IMR-90 (cell line): ENCODE results near the gene TTC7B. TPM values are rescaled to one million over a fixed set of nuclear protein-coding genes. Genes with fewer than 3 reads are reported as not detected.

Experiments
- ATAC-seq: fragments of 200-7000 bp; cut with Tn5 transposase; 2 replicates; pipeline ENCODE4 v1.9.1; 2020; ENCODE audit warnings: low read depth, mild to moderate bottlenecking, moderate library complexity
- BruUV-seq: library from RNA; stranded (reverse); fragments of 400-500 nt; replicated peaks from 2 replicates; lab custom pipeline; 2021; lab: Mats Ljungman, UMichigan
- CTCF ChIA-PET: fragments of 300-600 bp; formaldehyde crosslinking; extraction: SDS; loops from one replicate; lab custom pipeline; 2021; ENCODE audit warnings: antibody characterized with exemption; lab: Yijun Ruan, JAX
- POLR2A ChIA-PET: fragments of 300-600 bp; sonication (Branson Sonifier 250); formaldehyde crosslinking; loops from one replicate; lab custom pipeline; 2022; ENCODE audit warnings: antibody characterized with exemption; ENCODE audit not compliant: unreplicated experiment; lab: Charles Lee
- DNase-seq: peaks from one replicate; pipeline ENCODE4 v3.0.0; 2013
- H2AFZ ChIP-seq: replicated peaks from 2 replicates; pipeline ENCODE3; 2013; ENCODE audit warnings: low read length, mild to moderate bottlenecking; ENCODE audit not compliant: poor library complexity
- H2AK5ac ChIP-seq: 2 replicates; pipeline ENCODE4 v1.6.1; 2013; ENCODE audit warnings: low read depth, low read length, inconsistent platforms
- H2AK9ac ChIP-seq: replicated peaks from 2 replicates; pipeline ENCODE3; 2013; ENCODE audit warnings: mild to moderate bottlenecking, low read depth, low read length, moderate library complexity; ENCODE audit not compliant: poor library complexity
- H2BK120ac ChIP-seq: 2 replicates; pipeline ENCODE4 v1.6.1; 2013; ENCODE audit warnings: low read depth, low read length, inconsistent platforms
- H2BK15ac ChIP-seq: 3 replicates; pipeline ENCODE4 v1.6.1; 2013; ENCODE audit warnings: low read depth, low read length, inconsistent platforms
- H2BK20ac ChIP-seq: 2 replicates; pipeline ENCODE4 v1.6.1; 2013; ENCODE audit warnings: low read depth, mild to moderate bottlenecking, inconsistent platforms, low read length, moderate library complexity
- H2BK5ac ChIP-seq: 2 replicates; pipeline ENCODE4 v1.6.1; 2013; ENCODE audit warnings: mild to moderate bottlenecking, low read depth, low read length, inconsistent platforms; ENCODE audit not compliant: poor library complexity, severe bottlenecking
- H3K14ac ChIP-seq: replicated peaks from 2 replicates; pipeline ENCODE4 v1.6.1; 2013; ENCODE audit warnings: low read depth, low read length, inconsistent platforms
- H3K18ac ChIP-seq: 2 replicates; pipeline ENCODE4 v1.6.1; 2013; ENCODE audit warnings: low read depth, low read length, control low read depth
- H3K23ac ChIP-seq: 2 replicates; pipeline ENCODE4 v1.6.1; 2013; ENCODE audit warnings: low read depth, low read length, inconsistent platforms
- H3K27ac ChIP-seq: 2 replicates; pipeline ENCODE4 v1.5.1; 2013; ENCODE audit warnings: mild to moderate bottlenecking, control low read depth, low read length; ENCODE audit not compliant: insufficient read depth
- H3K27me3 ChIP-seq: 2 replicates; pipeline ENCODE4 v1.6.1; 2013; ENCODE audit warnings: low read length; ENCODE audit not compliant: control insufficient read depth, insufficient read depth
- H3K36me3 ChIP-seq: 2 replicates; pipeline ENCODE4 v1.6.1; 2013; ENCODE audit warnings: low read length, mixed read lengths; ENCODE audit not compliant: control insufficient read depth, insufficient read depth
- H3K4ac ChIP-seq: 2 replicates; pipeline ENCODE4 v1.6.1; 2013; ENCODE audit warnings: low read depth, low read length, inconsistent platforms
- H3K4me1 ChIP-seq: 2 replicates; pipeline ENCODE4 v1.6.1; 2013; ENCODE audit warnings: low read length, mixed read lengths; ENCODE audit not compliant: control insufficient read depth, insufficient read depth
- H3K4me2 ChIP-seq: 2 replicates; pipeline ENCODE4 v1.6.1; 2013; ENCODE audit warnings: low read depth, mild to moderate bottlenecking, control low read depth, low read length, moderate library complexity
- H3K4me3 ChIP-seq: 2 replicates; pipeline ENCODE4 v1.5.1; 2013; ENCODE audit warnings: low read depth, mild to moderate bottlenecking, control low read depth, low read length, moderate library complexity; ENCODE audit not compliant: insufficient read depth
- H3K56ac ChIP-seq: 2 replicates; pipeline ENCODE4 v1.6.1; 2013; ENCODE audit warnings: low read length, inconsistent platforms; ENCODE audit not compliant: insufficient read depth; ENCODE audit errors: extremely low read depth
- H3K79me1 ChIP-seq, 2 experiments: 2 replicates each; pipeline ENCODE4 v1.6.1; 2013; ENCODE audit warnings: low read length in 2 of 2, inconsistent platforms in 1 of 2, low read depth in 1 of 2
- H3K9ac ChIP-seq: 2 replicates; pipeline ENCODE4 v1.6.1; 2013; ENCODE audit warnings: low read depth, low read length, control low read depth
- H3K9me1 ChIP-seq: 2 replicates; pipeline ENCODE4 v1.6.1; 2013; ENCODE audit warnings: low read length, inconsistent platforms; ENCODE audit not compliant: insufficient read depth
- H3K9me3 ChIP-seq: 2 replicates; pipeline ENCODE4 v1.6.1; 2013; ENCODE audit warnings: low read length; ENCODE audit not compliant: control insufficient read depth, insufficient read depth
- H4K20me1 ChIP-seq: 2 replicates; pipeline ENCODE4 v1.6.1; 2013; ENCODE audit warnings: low read length, inconsistent platforms; ENCODE audit not compliant: insufficient read depth
- H4K5ac ChIP-seq: 2 replicates; pipeline ENCODE4 v1.6.1; 2013; ENCODE audit warnings: mild to moderate bottlenecking, low read depth, low read length, control low read depth
- H4K8ac ChIP-seq, 2 experiments: 2 replicates each; pipeline ENCODE4 v1.6.1; 2013; ENCODE audit warnings: low read depth in 2 of 2, low read length in 2 of 2, control low read depth in 1 of 2, inconsistent platforms in 1 of 2
- H4K91ac ChIP-seq: 2 replicates; pipeline ENCODE4 v1.6.1; 2013; ENCODE audit warnings: low read depth, low read length, inconsistent platforms; ENCODE audit not compliant: insufficient read depth
- BHLHE40 ChIP-seq: fragments of 150-350 bp; IDR thresholded peaks from 2 replicates; pipeline ENCODE4 v1.6.1; 2016; ENCODE audit warnings: mild to moderate bottlenecking, low read depth, low read length
- CEBPB ChIP-seq: IDR thresholded peaks from 2 replicates; pipeline ENCODE4 v1.6.1; 2012; ENCODE audit warnings: low read depth, low read length, improper control_type of control experiment
- CHD1 ChIP-seq: IDR thresholded peaks from 2 replicates; pipeline ENCODE4 v1.6.1; 2012; ENCODE audit warnings: low read depth, low read length, improper control_type of control experiment
- CTCF ChIP-seq: conservative IDR thresholded peaks from 2 replicates; pipeline ENCODE4 v1.5.1; 2012; ENCODE audit warnings: mild to moderate bottlenecking, low read depth, low read length, improper control_type of control experiment
- FOS ChIP-seq: fragments of 150-350 bp; IDR thresholded peaks from 2 replicates; pipeline ENCODE4 v1.6.1; 2016; ENCODE audit warnings: low read depth, low read length
- MAFK ChIP-seq: IDR thresholded peaks from 2 replicates; pipeline ENCODE4 v1.6.1; 2012; ENCODE audit warnings: low read depth, low read length, improper control_type of control experiment
- MAZ ChIP-seq: IDR thresholded peaks from 2 replicates; pipeline ENCODE4 v1.6.1; 2012; ENCODE audit warnings: low read depth, mild to moderate bottlenecking, low read length, improper control_type of control experiment, moderate library complexity, borderline replicate concordance
- MXI1 ChIP-seq: IDR thresholded peaks from 2 replicates; pipeline ENCODE4 v1.6.1; 2012; ENCODE audit warnings: low read depth, mild to moderate bottlenecking, low read length, moderate library complexity, borderline replicate concordance
- NFE2L2 ChIP-seq: fragments of 150-350 bp; IDR thresholded peaks from 2 replicates; pipeline ENCODE4 v1.6.1; 2016; ENCODE audit warnings: low read depth, mild to moderate bottlenecking, low read length
- POLR2A ChIP-seq: IDR thresholded peaks from 2 replicates; pipeline ENCODE4 v1.6.1; 2012; ENCODE audit warnings: mild to moderate bottlenecking, low read depth, low read length
- RAD21 ChIP-seq: IDR thresholded peaks from 2 replicates; pipeline ENCODE4 v1.6.1; 2012; ENCODE audit warnings: low read length, improper control_type of control experiment
- RCOR1 ChIP-seq: IDR thresholded peaks from 2 replicates; pipeline ENCODE4 v1.6.1; 2012; ENCODE audit warnings: mild to moderate bottlenecking, low read length, improper control_type of control experiment; ENCODE audit not compliant: insufficient replicate concordance
- RFX5 ChIP-seq: IDR thresholded peaks from 2 replicates; pipeline ENCODE4 v1.8.0; 2012; ENCODE audit warnings: low read depth, mild to moderate bottlenecking, low read length, moderate library complexity
- SMC3 ChIP-seq: fragments of 150-350 bp; IDR thresholded peaks from 2 replicates; pipeline ENCODE4 v1.6.1; 2016; ENCODE audit warnings: low read depth, mild to moderate bottlenecking, antibody characterized with exemption, low read length, moderate library complexity
- WGBS, 2 experiments: methylation state at CpG; one replicate each; pipeline versions ENCODE4 v1.1.5 to v1.1.7; 2013; ENCODE audit warnings: missing lambda C conversion rate in 2 of 2; ENCODE audit not compliant: insufficient read length in 1 of 2; ENCODE audit errors: extremely low coverage in 2 of 2; 5-methylcytosine and 5-hydroxymethylcytosine counted together
- dilution Hi-C: fragments of 300-500 bp; cut with HindIII; formaldehyde crosslinking; loops from one replicate; pipeline ENCODE4 v1.14.3; 2018; ENCODE audit warnings: low sequenced_read_pairs; ENCODE audit not compliant: unreplicated experiment
- in situ Hi-C: fragments of 300-500 bp; cut with MboI; formaldehyde crosslinking; loops from 3 replicates; pipeline ENCODE4 v1.14.3; 2019; ENCODE audit warnings: low sequenced_read_pairs, inconsistent platforms, mixed read lengths
- intact Hi-C: fragments of 100-400 bp; cut with micrococcal nuclease; formaldehyde crosslinking; loops from 2 replicates; pipeline ENCODE4 v1.10.0; 2022
- polyA plus RNA-seq, 3 experiments: library from polyadenylated mRNA; depleted of rRNA; stranded (reverse); fragments of >200 nt; gene quantifications; 2 replicates each; pipeline ENCODE4 v1.2.3, GENCODE V29; 2012; ENCODE audit warnings: low replicate concordance in 1 of 3
- total RNA-seq: library from RNA; depleted of rRNA; stranded (reverse); fragments of >200 nt; gene quantifications from 2 replicates; pipeline ENCODE4 v1.2.3, GENCODE V29; 2012
- TF ChIP-seq, protein P1 (sequence below): fragments of 150-350 bp; IDR thresholded peaks from 2 replicates; pipeline ENCODE4 v1.6.1; 2016; ENCODE audit warnings: low read depth, mild to moderate bottlenecking, low read length, moderate library complexity, borderline replicate concordance

Gene TTC7B
- total and polyA plus RNA-seq, 2 of the 4 experiments (the other 2 are of a cell fraction): 18.1 to 35.3 TPM

GRCh38 chr14:90614696-90615516 lies 201.3 kb downstream of the TTC7B start:
- no peaks in the 10 kb centered on the region for H3K27me3 ChIP-seq
- intact Hi-C loops: no loop called here
- no peak overlapping the region for H3K4me3 ChIP-seq
- no peak overlapping the region for H4K91ac ChIP-seq
- WGBS, 2 experiments: 70% methylated on average over 2 of the region's 10 CpGs; no CpG with 5 or more reads in 1 of the 2 experiments
- H3K4ac ChIP-seq: no peak overlapping the region
- no TSS peak for BruUV-seq
- CTCF ChIA-PET: interaction anchor here (0.7 kb wide), 1 partner anchor 66 kb away, joined by 3 read pairs; no protein-coding TSS in a partner anchor
- no peak overlapping the region for H2AK9ac ChIP-seq
- H2AFZ ChIP-seq: no peak overlapping the region
- H2BK5ac ChIP-seq: no peak overlapping the region
- no peaks in the 10 kb centered on the region; the same call in 1 of the 2 replicates for H3K4me1 ChIP-seq
- H3K36me3 ChIP-seq: peaks cover 9% of the 10 kb centered on the region; the same call in 1 of the 2 replicates
- no peak overlapping the region for H2BK15ac ChIP-seq
- ATAC-seq (no peak), DNase-seq (no peak)
- H3K14ac ChIP-seq: no peak overlapping the region
- no peaks in the 10 kb centered on the region for H3K9me3 ChIP-seq
- POLR2A ChIA-PET: no interaction called here
- H3K56ac ChIP-seq: no peak overlapping the region
- H4K5ac ChIP-seq: no peak overlapping the region
- no peak overlapping the region for H3K23ac ChIP-seq
- no peaks in the 10 kb centered on the region for H3K79me1 ChIP-seq
- no peak overlapping the region for H2BK120ac ChIP-seq
- H4K8ac ChIP-seq: no peak overlapping the region
- H3K9me1 ChIP-seq: no peaks in the 10 kb centered on the region; the same call in 1 of the 2 replicates
- no peak overlapping the region for H3K4me2 ChIP-seq
- H3K18ac ChIP-seq: no peak overlapping the region
- in situ Hi-C loops: no loop called here
- H2BK20ac ChIP-seq: no peak overlapping the region
- no peak overlapping the region for H2AK5ac ChIP-seq
- H3K9ac ChIP-seq: no peak overlapping the region
- dilution Hi-C loops: no loop called here
- H3K27ac ChIP-seq: no peak overlapping the region
- no peaks in the 10 kb centered on the region for H4K20me1 ChIP-seq
- no peak for TF ChIP-seq MXI1
- no peak for TF ChIP-seq NFE2L2
- no peak for TF ChIP-seq RFX5
- TF ChIP-seq, protein P1, sequence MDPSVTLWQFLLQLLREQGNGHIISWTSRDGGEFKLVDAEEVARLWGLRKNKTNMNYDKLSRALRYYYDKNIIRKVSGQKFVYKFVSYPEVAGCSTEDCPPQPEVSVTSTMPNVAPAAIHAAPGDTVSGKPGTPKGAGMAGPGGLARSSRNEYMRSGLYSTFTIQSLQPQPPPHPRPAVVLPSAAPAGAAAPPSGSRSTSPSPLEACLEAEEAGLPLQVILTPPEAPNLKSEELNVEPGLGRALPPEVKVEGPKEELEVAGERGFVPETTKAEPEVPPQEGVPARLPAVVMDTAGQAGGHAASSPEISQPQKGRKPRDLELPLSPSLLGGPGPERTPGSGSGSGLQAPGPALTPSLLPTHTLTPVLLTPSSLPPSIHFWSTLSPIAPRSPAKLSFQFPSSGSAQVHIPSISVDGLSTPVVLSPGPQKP: no peak
- TF ChIP-seq SMC3: no peak
- TF ChIP-seq RAD21: no peak
- TF ChIP-seq CHD1: no peak
- TF ChIP-seq MAZ: no peak
- TF ChIP-seq CTCF: no peak
- TF ChIP-seq MAFK: no peak
- TF ChIP-seq CEBPB: no peak
- TF ChIP-seq POLR2A: no peak
- no peak for TF ChIP-seq RCOR1
- no peak for TF ChIP-seq BHLHE40
- TF ChIP-seq FOS: no peak
